Astrocyte (in vitro differentiated cells and primary cell): Measurements from ENCODE around the gene CATSPERB.

ENCODE experiments used
- CTCF ChIP-seq: IDR thresholded peaks from 2 replicates; pipeline ENCODE4 v1.5.1; 2011; ENCODE audit warnings: low read depth, mild to moderate bottlenecking, inconsistent platforms, low read length, moderate library complexity; ENCODE audit not compliant: insufficient read depth
- EZH2 ChIP-seq: IDR thresholded peaks from 2 replicates; pipeline ENCODE4 v1.6.1; 2012; ENCODE audit warnings: mild to moderate bottlenecking, low read length, inconsistent platforms; ENCODE audit not compliant: insufficient read depth

- TF ChIP-seq CTCF, result no peak
- TF ChIP-seq EZH2, result no peak
These were observed 14.9 kb downstream of the CATSPERB start for GRCh38 chr14:91716999-91717398.
